IMR-90 (cell line): ENCODE measurements around the gene TMC4. TPM values are rescaled to one million over a fixed set of nuclear protein-coding genes. Genes with fewer than 3 reads are reported as not detected.
"Not testable (repeated sequence)": the region's sequence is repeated elsewhere in the genome, so short reads cannot be mapped to it uniquely, and the experiment has no call there.

ENCODE experiments used
- ATAC-seq: fragments of 200-7000 bp; cut with Tn5 transposase; 2 replicates; pipeline ENCODE4 v1.9.1; 2020; ENCODE audit warnings: low read depth, mild to moderate bottlenecking, moderate library complexity
- BruUV-seq: library from RNA; stranded (reverse); fragments of 400-500 nt; replicated peaks from 2 replicates; lab custom pipeline; 2021; lab: Mats Ljungman, UMichigan
- CTCF ChIA-PET: fragments of 300-600 bp; formaldehyde crosslinking; extraction: SDS; loops from one replicate; lab custom pipeline; 2021; ENCODE audit warnings: antibody characterized with exemption; lab: Yijun Ruan, JAX
- POLR2A ChIA-PET: fragments of 300-600 bp; sonication (Branson Sonifier 250); formaldehyde crosslinking; loops from one replicate; lab custom pipeline; 2022; ENCODE audit warnings: antibody characterized with exemption; ENCODE audit not compliant: unreplicated experiment; lab: Charles Lee
- DNase-seq: peaks from one replicate; pipeline ENCODE4 v3.0.0; 2013
- H2AFZ ChIP-seq: replicated peaks from 2 replicates; pipeline ENCODE3; 2013; ENCODE audit warnings: low read length, mild to moderate bottlenecking; ENCODE audit not compliant: poor library complexity
- H2AK5ac ChIP-seq: 2 replicates; pipeline ENCODE4 v1.6.1; 2013; ENCODE audit warnings: low read depth, low read length, inconsistent platforms
- H2AK9ac ChIP-seq: replicated peaks from 2 replicates; pipeline ENCODE3; 2013; ENCODE audit warnings: mild to moderate bottlenecking, low read depth, low read length, moderate library complexity; ENCODE audit not compliant: poor library complexity
- H2BK120ac ChIP-seq: 2 replicates; pipeline ENCODE4 v1.6.1; 2013; ENCODE audit warnings: low read depth, low read length, inconsistent platforms
- H2BK15ac ChIP-seq: 3 replicates; pipeline ENCODE4 v1.6.1; 2013; ENCODE audit warnings: low read depth, low read length, inconsistent platforms
- H2BK20ac ChIP-seq: 2 replicates; pipeline ENCODE4 v1.6.1; 2013; ENCODE audit warnings: low read depth, mild to moderate bottlenecking, inconsistent platforms, low read length, moderate library complexity
- H2BK5ac ChIP-seq: 2 replicates; pipeline ENCODE4 v1.6.1; 2013; ENCODE audit warnings: mild to moderate bottlenecking, low read depth, low read length, inconsistent platforms; ENCODE audit not compliant: poor library complexity, severe bottlenecking
- H3K14ac ChIP-seq: replicated peaks from 2 replicates; pipeline ENCODE4 v1.6.1; 2013; ENCODE audit warnings: low read depth, low read length, inconsistent platforms
- H3K18ac ChIP-seq: 2 replicates; pipeline ENCODE4 v1.6.1; 2013; ENCODE audit warnings: low read depth, low read length, control low read depth
- H3K23ac ChIP-seq: 2 replicates; pipeline ENCODE4 v1.6.1; 2013; ENCODE audit warnings: low read depth, low read length, inconsistent platforms
- H3K27ac ChIP-seq: 2 replicates; pipeline ENCODE4 v1.5.1; 2013; ENCODE audit warnings: mild to moderate bottlenecking, control low read depth, low read length; ENCODE audit not compliant: insufficient read depth
- H3K27me3 ChIP-seq: 2 replicates; pipeline ENCODE4 v1.6.1; 2013; ENCODE audit warnings: low read length; ENCODE audit not compliant: control insufficient read depth, insufficient read depth
- H3K36me3 ChIP-seq: 2 replicates; pipeline ENCODE4 v1.6.1; 2013; ENCODE audit warnings: low read length, mixed read lengths; ENCODE audit not compliant: control insufficient read depth, insufficient read depth
- H3K4ac ChIP-seq: 2 replicates; pipeline ENCODE4 v1.6.1; 2013; ENCODE audit warnings: low read depth, low read length, inconsistent platforms
- H3K4me1 ChIP-seq: 2 replicates; pipeline ENCODE4 v1.6.1; 2013; ENCODE audit warnings: low read length, mixed read lengths; ENCODE audit not compliant: control insufficient read depth, insufficient read depth
- H3K4me2 ChIP-seq: 2 replicates; pipeline ENCODE4 v1.6.1; 2013; ENCODE audit warnings: low read depth, mild to moderate bottlenecking, control low read depth, low read length, moderate library complexity
- H3K4me3 ChIP-seq: 2 replicates; pipeline ENCODE4 v1.5.1; 2013; ENCODE audit warnings: low read depth, mild to moderate bottlenecking, control low read depth, low read length, moderate library complexity; ENCODE audit not compliant: insufficient read depth
- H3K56ac ChIP-seq: 2 replicates; pipeline ENCODE4 v1.6.1; 2013; ENCODE audit warnings: low read length, inconsistent platforms; ENCODE audit not compliant: insufficient read depth; ENCODE audit errors: extremely low read depth
- H3K79me1 ChIP-seq, 2 experiments: 2 replicates each; pipeline ENCODE4 v1.6.1; 2013; ENCODE audit warnings: low read length in 2 of 2, inconsistent platforms in 1 of 2, low read depth in 1 of 2
- H3K9ac ChIP-seq: 2 replicates; pipeline ENCODE4 v1.6.1; 2013; ENCODE audit warnings: low read depth, low read length, control low read depth
- H3K9me1 ChIP-seq: 2 replicates; pipeline ENCODE4 v1.6.1; 2013; ENCODE audit warnings: low read length, inconsistent platforms; ENCODE audit not compliant: insufficient read depth
- H3K9me3 ChIP-seq: 2 replicates; pipeline ENCODE4 v1.6.1; 2013; ENCODE audit warnings: low read length; ENCODE audit not compliant: control insufficient read depth, insufficient read depth
- H4K20me1 ChIP-seq: 2 replicates; pipeline ENCODE4 v1.6.1; 2013; ENCODE audit warnings: low read length, inconsistent platforms; ENCODE audit not compliant: insufficient read depth
- H4K5ac ChIP-seq: 2 replicates; pipeline ENCODE4 v1.6.1; 2013; ENCODE audit warnings: mild to moderate bottlenecking, low read depth, low read length, control low read depth
- H4K8ac ChIP-seq, 2 experiments: 2 replicates each; pipeline ENCODE4 v1.6.1; 2013; ENCODE audit warnings: low read depth in 2 of 2, low read length in 2 of 2, control low read depth in 1 of 2, inconsistent platforms in 1 of 2
- H4K91ac ChIP-seq: 2 replicates; pipeline ENCODE4 v1.6.1; 2013; ENCODE audit warnings: low read depth, low read length, inconsistent platforms; ENCODE audit not compliant: insufficient read depth
- WGBS, 2 experiments: methylation state at CpG; one replicate each; pipeline versions ENCODE4 v1.1.5 to v1.1.7; 2013; ENCODE audit warnings: missing lambda C conversion rate in 2 of 2; ENCODE audit not compliant: insufficient read length in 1 of 2; ENCODE audit errors: extremely low coverage in 2 of 2; 5-methylcytosine and 5-hydroxymethylcytosine counted together
- dilution Hi-C: fragments of 300-500 bp; cut with HindIII; formaldehyde crosslinking; loops from one replicate; pipeline ENCODE4 v1.14.3; 2018; ENCODE audit warnings: low sequenced_read_pairs; ENCODE audit not compliant: unreplicated experiment
- in situ Hi-C: fragments of 300-500 bp; cut with MboI; formaldehyde crosslinking; loops from 3 replicates; pipeline ENCODE4 v1.14.3; 2019; ENCODE audit warnings: low sequenced_read_pairs, inconsistent platforms, mixed read lengths
- intact Hi-C: fragments of 100-400 bp; cut with micrococcal nuclease; formaldehyde crosslinking; loops from 2 replicates; pipeline ENCODE4 v1.10.0; 2022
- polyA plus RNA-seq, 3 experiments: library from polyadenylated mRNA; depleted of rRNA; stranded (reverse); fragments of >200 nt; gene quantifications; 2 replicates each; pipeline ENCODE4 v1.2.3, GENCODE V29; 2012; ENCODE audit warnings: low replicate concordance in 1 of 3
- total RNA-seq: library from RNA; depleted of rRNA; stranded (reverse); fragments of >200 nt; gene quantifications from 2 replicates; pipeline ENCODE4 v1.2.3, GENCODE V29; 2012

Gene TMC4
- total and polyA plus RNA-seq, 2 of the 4 experiments (the other 2 are of a cell fraction): 0.72 to 1.1 TPM

GRCh38 chr19:54194463-54194862, 21.5 kb upstream of the TMC4 start:
- BruUV-seq, DNase-seq, H3K4me1 ChIP-seq, ATAC-seq, H3K56ac ChIP-seq, H3K9ac ChIP-seq, H2BK15ac ChIP-seq, H4K5ac ChIP-seq, H2AK9ac ChIP-seq, H3K4me2 ChIP-seq, H2BK5ac ChIP-seq, H3K9me1 ChIP-seq, CTCF ChIA-PET, POLR2A ChIA-PET, H3K14ac ChIP-seq, H3K27ac ChIP-seq, dilution Hi-C loops, H3K36me3 ChIP-seq, H3K18ac ChIP-seq, H2AFZ ChIP-seq, H4K91ac ChIP-seq, H2BK120ac ChIP-seq, H3K23ac ChIP-seq, H2BK20ac ChIP-seq, H3K4me3 ChIP-seq, in situ Hi-C loops, H2AK5ac ChIP-seq, H3K9me3 ChIP-seq, H4K8ac ChIP-seq, H3K27me3 ChIP-seq, H3K4ac ChIP-seq, intact Hi-C loops: not testable (repeated sequence)
- H3K79me1 ChIP-seq: peaks cover 16 to 25% of the 10 kb centered on the region in 2 experiments
- H4K20me1 ChIP-seq: peaks cover 16% of the 10 kb centered on the region
- WGBS, 2 experiments: 100% methylated on average over 3 of the region's 12 CpGs; no CpG with 5 or more reads in 1 of the 2 experiments
